MM.1S (cell line): ENCODE data around the gene PPL.
A peak's percentile ranks its signal among the peaks of the same experiment; 100 is the strongest.

Source experiments
- DNase-seq: peaks from one replicate; pipeline ENCODE4 v3.0.0-alpha.2; 2015
- H2AFZ ChIP-seq: fragments of 300-600 bp; sonication (generic); 2 replicates; pipeline ENCODE4 v1.6.0; 2016; ENCODE audit warnings: antibody characterized with exemption, low read length
- H3F3A ChIP-seq: fragments of 300-600 bp; sonication (generic); 2 replicates; pipeline ENCODE4 v1.6.1; 2016; ENCODE audit warnings: mild to moderate bottlenecking, antibody characterized with exemption, low read length, moderate library complexity, mixed read lengths; ENCODE audit not compliant: insufficient read depth
- H3K27ac ChIP-seq: fragments of 300-600 bp; sonication (generic); 2 replicates; pipeline ENCODE4 v1.5.1; 2016; ENCODE audit warnings: mild to moderate bottlenecking, low read length
- H3K27me3 ChIP-seq: fragments of 300-600 bp; sonication (generic); replicated peaks from 2 replicates; pipeline ENCODE4 v1.6.0; 2016; ENCODE audit warnings: low read length; ENCODE audit not compliant: insufficient read depth
- H3K36me3 ChIP-seq: fragments of 300-600 bp; sonication (generic); replicated peaks from 2 replicates; pipeline ENCODE4 v1.6.1; 2016; ENCODE audit warnings: mild to moderate bottlenecking, low read length, mixed read lengths; ENCODE audit not compliant: insufficient read depth
- H3K4me1 ChIP-seq: fragments of 300-600 bp; sonication (generic); 2 replicates; pipeline ENCODE4 v1.6.1; 2016; ENCODE audit warnings: low read length, mixed read lengths
- H3K4me2 ChIP-seq: fragments of 300-600 bp; sonication (generic); 2 replicates; pipeline ENCODE4 v1.6.0; 2016; ENCODE audit warnings: low read depth, low read length
- H3K4me3 ChIP-seq: fragments of 300-600 bp; sonication (generic); 2 replicates; pipeline ENCODE4 v1.5.1; 2016; ENCODE audit warnings: low read length, mixed read lengths
- H3K79me2 ChIP-seq: fragments of 300-600 bp; sonication (generic); 2 replicates; pipeline ENCODE4 v1.6.1; 2016; ENCODE audit warnings: mixed run types, low read length, mixed read lengths
- H3K9ac ChIP-seq: fragments of 300-600 bp; sonication (generic); 2 replicates; pipeline ENCODE4 v1.6.1; 2016; ENCODE audit warnings: low read length, mixed read lengths
- H3K9me2 ChIP-seq: fragments of 300-600 bp; sonication (generic); replicated peaks from 2 replicates; pipeline ENCODE4 v1.6.1; 2016; ENCODE audit warnings: mild to moderate bottlenecking, low read length, mixed read lengths; ENCODE audit not compliant: insufficient read depth
- H3K9me3 ChIP-seq: fragments of 300-600 bp; sonication (generic); replicated peaks from 2 replicates; pipeline ENCODE4 v1.6.1; 2016; ENCODE audit warnings: mild to moderate bottlenecking, low read length, mixed read lengths; ENCODE audit not compliant: insufficient read depth
- H4K20me1 ChIP-seq: fragments of 300-600 bp; sonication (generic); 2 replicates; pipeline ENCODE4 v1.6.1; 2016; ENCODE audit warnings: mild to moderate bottlenecking, low read length, moderate library complexity, mixed read lengths; ENCODE audit not compliant: insufficient read depth
- EZH2 ChIP-seq: fragments of 300-600 bp; sonication (generic); optimal IDR thresholded peaks from 2 replicates; pipeline ENCODE3; 2017; ENCODE audit warnings: low read depth, mild to moderate bottlenecking, antibody characterized with exemption, low read length, mixed read lengths
- EZH2phosphoT487 ChIP-seq: fragments of 300-600 bp; sonication (generic); IDR thresholded peaks from 2 replicates; pipeline ENCODE4 v1.6.1; 2018; ENCODE audit warnings: antibody characterized with exemption, low read length
- TF ChIP-seq, protein P1 (sequence below): fragments of 300-600 bp; sonication (generic); IDR thresholded peaks from 2 replicates; pipeline ENCODE4 v1.5.1; 2016; ENCODE audit warnings: antibody characterized with exemption, low read length, mixed read lengths

The PPL gene

DNA sequence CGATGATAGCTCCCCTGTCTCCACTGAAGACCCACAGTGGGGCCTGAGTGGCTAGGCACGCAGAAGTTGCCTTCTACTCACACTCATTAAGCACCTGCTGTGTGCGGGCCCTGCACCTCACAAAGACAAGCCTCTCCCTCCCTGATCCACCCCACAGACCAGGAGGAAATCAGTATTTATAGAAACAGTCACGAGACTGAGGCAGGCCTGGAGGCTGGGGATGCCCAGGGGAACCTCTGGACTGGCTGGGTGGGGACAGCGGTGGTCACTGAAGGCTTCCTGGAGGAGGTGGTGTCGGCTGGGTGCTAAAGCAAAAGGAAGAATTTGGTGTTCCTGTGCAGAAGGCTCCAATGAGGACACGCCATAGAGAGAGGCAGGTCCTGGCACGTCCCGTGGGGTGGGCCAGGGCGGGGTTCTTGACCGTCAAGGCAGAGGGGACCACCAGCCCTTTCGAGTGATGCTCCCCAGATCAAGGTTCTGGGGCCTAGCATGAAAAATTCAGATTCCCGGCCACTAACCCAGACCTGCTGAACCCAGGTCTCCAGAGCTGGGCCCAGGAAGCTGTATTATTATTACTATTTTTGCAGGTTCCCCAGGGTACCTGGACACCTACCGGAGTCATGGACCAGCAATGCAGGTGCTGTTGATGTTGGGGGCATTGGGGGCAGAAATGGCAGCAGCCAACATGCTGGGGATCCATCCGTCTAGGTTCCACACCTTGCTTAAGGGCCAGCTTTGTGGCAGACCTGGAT is 23.0 kb downstream of the PPL start:
- Histone ChIP-seq H3K4me3 (no peak overlapping the region), H3K27me3 (no peaks in the 10 kb centered on the region), H3K36me3 (no peaks in the 10 kb centered on the region), H4K20me1 (no peaks in the 10 kb centered on the region), H3K4me1 (no peaks in the 10 kb centered on the region), H3F3A (no peaks in the 10 kb centered on the region), H3K4me2 (0 out of 2 replicates have a peak overlapping the region, but pooled peaks have one; percentile 22), H3K27ac (no peak overlapping the region), H3K9ac (no peak overlapping the region), H3K79me2 (no peaks in the 10 kb centered on the region), H3K9me2 (no peaks in the 10 kb centered on the region), H3K9me3 (no peaks in the 10 kb centered on the region), H2AFZ (peak overlapping the region; percentile 47)
- TF ChIP-seq EZH2phosphoT487 = no peak
- TF ChIP-seq EZH2 = no peak
- TF ChIP-seq, protein P1, sequence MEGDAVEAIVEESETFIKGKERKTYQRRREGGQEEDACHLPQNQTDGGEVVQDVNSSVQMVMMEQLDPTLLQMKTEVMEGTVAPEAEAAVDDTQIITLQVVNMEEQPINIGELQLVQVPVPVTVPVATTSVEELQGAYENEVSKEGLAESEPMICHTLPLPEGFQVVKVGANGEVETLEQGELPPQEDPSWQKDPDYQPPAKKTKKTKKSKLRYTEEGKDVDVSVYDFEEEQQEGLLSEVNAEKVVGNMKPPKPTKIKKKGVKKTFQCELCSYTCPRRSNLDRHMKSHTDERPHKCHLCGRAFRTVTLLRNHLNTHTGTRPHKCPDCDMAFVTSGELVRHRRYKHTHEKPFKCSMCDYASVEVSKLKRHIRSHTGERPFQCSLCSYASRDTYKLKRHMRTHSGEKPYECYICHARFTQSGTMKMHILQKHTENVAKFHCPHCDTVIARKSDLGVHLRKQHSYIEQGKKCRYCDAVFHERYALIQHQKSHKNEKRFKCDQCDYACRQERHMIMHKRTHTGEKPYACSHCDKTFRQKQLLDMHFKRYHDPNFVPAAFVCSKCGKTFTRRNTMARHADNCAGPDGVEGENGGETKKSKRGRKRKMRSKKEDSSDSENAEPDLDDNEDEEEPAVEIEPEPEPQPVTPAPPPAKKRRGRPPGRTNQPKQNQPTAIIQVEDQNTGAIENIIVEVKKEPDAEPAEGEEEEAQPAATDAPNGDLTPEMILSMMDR = no peak
- no peak for DNase-seq

DNA sequence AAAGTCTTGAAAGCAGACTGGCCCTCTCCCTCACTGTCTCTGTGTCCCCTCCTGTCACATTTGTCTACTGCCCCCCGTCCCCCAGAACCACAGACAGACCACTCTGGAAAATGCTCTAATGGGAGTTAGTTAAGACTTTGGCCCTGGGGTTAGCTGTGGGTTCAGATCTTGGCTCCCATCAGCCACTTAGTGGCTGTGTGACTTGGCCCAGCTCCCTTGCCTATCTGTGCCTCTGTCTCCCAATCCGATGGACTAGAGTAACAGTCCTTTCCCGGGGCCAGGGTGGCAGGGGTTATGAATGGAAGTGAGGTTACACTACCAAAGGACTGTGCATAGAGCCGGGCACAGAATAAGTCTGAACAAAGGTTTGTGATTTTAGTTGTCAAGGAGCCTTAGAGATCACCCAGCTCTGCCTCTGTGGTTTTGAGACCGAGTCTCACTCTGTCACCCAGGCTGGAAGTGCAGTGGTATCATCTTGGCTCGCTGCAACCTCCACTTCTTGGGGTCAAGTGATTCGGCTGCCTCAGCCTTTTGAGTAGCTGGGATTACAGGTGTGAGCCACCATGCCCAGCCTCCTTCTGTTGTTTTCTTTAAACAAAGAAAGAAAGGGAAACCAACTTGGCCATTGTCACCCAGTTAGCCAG is 23.7 kb downstream of the PPL start:
- Histone ChIP-seq H3K36me3 (no peaks in the 10 kb centered on the region), H3K4me2 (0 out of 2 replicates have a peak overlapping the region, but pooled peaks have one; percentile 22), H2AFZ (peak overlapping the region; percentile 47), H3K27me3 (no peaks in the 10 kb centered on the region), H3F3A (no peaks in the 10 kb centered on the region), H3K9me3 (no peaks in the 10 kb centered on the region), H3K4me1 (no peaks in the 10 kb centered on the region), H3K9me2 (no peaks in the 10 kb centered on the region), H3K79me2 (no peaks in the 10 kb centered on the region), H3K4me3 (no peak overlapping the region), H3K27ac (no peak overlapping the region), H3K9ac (no peak overlapping the region), H4K20me1 (no peaks in the 10 kb centered on the region)
- DNase-seq = peak; percentile 47
- TF ChIP-seq, protein P1 = no peak
- TF ChIP-seq EZH2 = no peak
- no peak for TF ChIP-seq EZH2phosphoT487

DNA sequence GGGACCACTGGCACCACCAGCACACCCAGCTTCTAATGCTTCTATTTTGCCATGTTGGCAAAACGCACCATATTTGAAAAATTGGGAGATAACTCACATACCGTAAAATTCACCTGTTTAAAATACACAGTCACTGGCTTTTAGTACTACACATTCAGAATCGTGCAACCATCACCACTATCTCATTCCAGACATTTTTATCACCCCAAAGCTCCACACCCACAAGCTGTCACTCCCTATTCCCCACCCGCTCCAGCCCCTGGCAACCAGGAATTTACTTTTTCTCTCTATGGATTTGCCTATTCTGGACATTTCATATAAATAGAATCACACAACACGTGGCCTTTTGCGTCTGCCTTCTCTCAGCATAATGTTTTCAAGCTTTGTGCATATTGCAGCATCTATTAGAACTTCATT is 25.0 kb downstream of the PPL start:
- Histone ChIP-seq H3K9ac (no peak overlapping the region), H3K27ac (no peak overlapping the region), H3F3A (no peaks in the 10 kb centered on the region), H3K79me2 (no peaks in the 10 kb centered on the region), H3K4me2 (no peak overlapping the region), H4K20me1 (no peaks in the 10 kb centered on the region), H3K4me3 (no peak overlapping the region), H3K9me3 (no peaks in the 10 kb centered on the region), H3K4me1 (no peaks in the 10 kb centered on the region), H2AFZ (no peak overlapping the region), H3K36me3 (no peaks in the 10 kb centered on the region), H3K9me2 (no peaks in the 10 kb centered on the region), H3K27me3 (no peaks in the 10 kb centered on the region)
- no peak for TF ChIP-seq EZH2phosphoT487
- TF ChIP-seq, protein P1 = no peak
- no peak for TF ChIP-seq EZH2
- DNase-seq = no peak
